AG10803 (cell line): ENCODE measurements around the gene HHATL.

ENCODE experiments used
- DNase-seq: peaks from one replicate; pipeline ENCODE4 v3.0.0; 2010; ENCODE audit warnings: low read depth
- H3K4me3 ChIP-seq: 2 replicates; pipeline ENCODE4 v1.5.1; 2011; ENCODE audit warnings: mild to moderate bottlenecking, low read length, control low read depth
- TF ChIP-seq, protein P1 (sequence below): conservative IDR thresholded peaks from 2 replicates; pipeline ENCODE4 v1.5.1; 2011; ENCODE audit warnings: mild to moderate bottlenecking, low read length, control low read depth, inconsistent platforms

The HHATL gene

GRCh38 chr3:42661593-42662022 lies 41.0 kb downstream of the HHATL start:
- no peak overlapping the region for H3K4me3 ChIP-seq
- TF ChIP-seq, protein P1, sequence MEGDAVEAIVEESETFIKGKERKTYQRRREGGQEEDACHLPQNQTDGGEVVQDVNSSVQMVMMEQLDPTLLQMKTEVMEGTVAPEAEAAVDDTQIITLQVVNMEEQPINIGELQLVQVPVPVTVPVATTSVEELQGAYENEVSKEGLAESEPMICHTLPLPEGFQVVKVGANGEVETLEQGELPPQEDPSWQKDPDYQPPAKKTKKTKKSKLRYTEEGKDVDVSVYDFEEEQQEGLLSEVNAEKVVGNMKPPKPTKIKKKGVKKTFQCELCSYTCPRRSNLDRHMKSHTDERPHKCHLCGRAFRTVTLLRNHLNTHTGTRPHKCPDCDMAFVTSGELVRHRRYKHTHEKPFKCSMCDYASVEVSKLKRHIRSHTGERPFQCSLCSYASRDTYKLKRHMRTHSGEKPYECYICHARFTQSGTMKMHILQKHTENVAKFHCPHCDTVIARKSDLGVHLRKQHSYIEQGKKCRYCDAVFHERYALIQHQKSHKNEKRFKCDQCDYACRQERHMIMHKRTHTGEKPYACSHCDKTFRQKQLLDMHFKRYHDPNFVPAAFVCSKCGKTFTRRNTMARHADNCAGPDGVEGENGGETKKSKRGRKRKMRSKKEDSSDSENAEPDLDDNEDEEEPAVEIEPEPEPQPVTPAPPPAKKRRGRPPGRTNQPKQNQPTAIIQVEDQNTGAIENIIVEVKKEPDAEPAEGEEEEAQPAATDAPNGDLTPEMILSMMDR = no peak
- DNase-seq = no peak

GRCh38 chr3:42660898-42661297 lies 41.7 kb downstream of the HHATL start:
- DNase-seq = no peak
- TF ChIP-seq, protein P1 = no peak
- H3K4me3 ChIP-seq = no peak overlapping the region

DNA sequence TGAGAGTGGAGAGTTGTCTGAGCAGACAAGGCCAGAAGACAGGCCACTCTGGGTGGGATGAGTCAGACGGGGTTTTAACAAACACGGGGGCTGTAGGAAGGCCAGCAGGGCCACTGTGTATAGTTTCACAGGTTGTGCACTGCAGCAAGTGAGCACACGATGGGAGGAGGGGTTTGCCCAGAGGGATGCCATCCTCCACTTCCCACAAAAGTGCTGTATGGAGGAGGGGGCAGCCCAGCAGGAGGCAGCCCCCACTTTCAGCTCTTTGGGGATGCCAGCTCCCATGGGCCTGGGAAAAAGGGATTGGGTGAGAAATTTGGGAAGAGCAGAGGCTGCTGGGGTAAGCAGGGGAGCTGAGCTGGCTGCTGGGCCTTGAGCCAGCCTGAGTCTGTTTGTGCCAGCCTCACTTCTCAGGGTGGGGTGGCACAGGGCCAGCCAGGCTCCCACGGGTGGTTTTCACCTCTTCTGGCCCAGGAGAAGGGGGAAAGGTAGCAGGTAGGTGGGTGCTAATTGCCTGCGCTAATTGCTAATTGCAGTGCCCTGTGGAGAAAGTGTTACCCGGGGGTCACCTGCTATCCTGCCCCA lies 42.4 kb downstream of the HHATL start:
- no peak overlapping the region for H3K4me3 ChIP-seq
- TF ChIP-seq, protein P1 = no peak
- DNase-seq = no peak

DNA sequence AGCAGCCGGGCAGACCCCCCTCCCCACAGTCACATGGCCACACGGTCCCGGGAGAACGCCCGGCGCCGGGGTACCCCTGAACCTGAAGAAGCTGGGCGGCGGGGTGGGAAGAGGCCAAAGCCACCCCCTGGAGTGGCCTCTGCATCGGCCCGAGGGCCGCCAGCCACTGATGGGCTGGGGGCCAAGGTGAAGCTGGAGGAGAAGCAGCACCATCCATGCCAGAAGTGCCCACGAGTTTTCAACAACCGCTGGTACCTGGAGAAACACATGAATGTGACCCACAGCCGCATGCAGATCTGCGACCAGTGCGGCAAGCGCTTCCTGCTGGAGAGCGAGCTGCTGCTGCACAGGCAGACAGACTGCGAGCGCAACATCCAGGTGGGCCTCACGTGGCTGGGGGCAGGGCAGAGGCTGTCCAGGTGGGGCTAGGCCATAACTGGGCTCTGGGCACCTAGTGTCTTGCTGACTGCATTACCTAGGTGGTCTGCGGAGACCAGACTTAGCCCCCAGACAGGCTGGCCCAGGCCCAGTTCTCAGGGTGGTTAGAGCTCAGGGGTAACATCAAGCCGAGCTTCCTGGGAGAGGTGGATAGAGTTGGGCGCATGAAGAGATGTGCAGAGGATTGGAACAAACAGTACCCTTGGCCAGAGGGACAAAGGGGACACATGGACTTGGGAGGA lies 43.0 kb downstream of the HHATL start:
- TF ChIP-seq, protein P1 = no peak
- DNase-seq = no peak
- no peak overlapping the region for H3K4me3 ChIP-seq

GRCh38 chr3:42658771-42659390 lies 43.7 kb downstream of the HHATL start:
- DNase-seq = no peak
- no peak overlapping the region for H3K4me3 ChIP-seq
- TF ChIP-seq, protein P1 = no peak

GRCh38 chr3:42658091-42658770 lies 44.4 kb downstream of the HHATL start:
- TF ChIP-seq, protein P1 = no peak
- DNase-seq = no peak
- no peak overlapping the region for H3K4me3 ChIP-seq
